Stimulated activated naive CD8-positive, alpha-beta T cell treated with anti-CD3 and anti-CD28 coated beads, Interleukin-15, Interleukin-2, amounts not matched to agents 100 ng/mL and 50 ng/mL, for 24 hours (primary cell): ENCODE data around the gene ZCCHC7.

Experiments used
- H3K27ac Mint-ChIP-seq: one replicate; pipeline ENCODE4 v1.8.0; 2021; ENCODE audit warnings: mild to moderate bottlenecking, mixed read lengths
- H3K27me3 Mint-ChIP-seq: one replicate; pipeline ENCODE4 v1.8.0; 2021; ENCODE audit warnings: mixed read lengths
- H3K36me3 Mint-ChIP-seq: one replicate; pipeline ENCODE4 v1.8.0; 2021; ENCODE audit warnings: low read depth, mixed read lengths
- H3K4me1 Mint-ChIP-seq: one replicate; pipeline ENCODE4 v1.8.0; 2021; ENCODE audit warnings: low read depth, mixed read lengths
- H3K4me3 Mint-ChIP-seq: one replicate; pipeline ENCODE4 v1.8.0; 2021; ENCODE audit warnings: mild to moderate bottlenecking, mixed read lengths
- H3K9me3 Mint-ChIP-seq: one replicate; pipeline ENCODE4 v1.8.0; 2021; ENCODE audit warnings: mixed read lengths

The ZCCHC7 gene

GRCh38 chr9:37341704-37342103 is 221.3 kb downstream of the ZCCHC7 start:
- Mint-ChIP-seq H3K4me1 (peaks cover 4% of the 10 kb centered on the region), H3K9me3 (no peaks in the 10 kb centered on the region), H3K27me3 (no peaks in the 10 kb centered on the region), H3K36me3 (peaks cover 6% of the 10 kb centered on the region), H3K4me3 (no peak overlapping the region), H3K27ac (no peak overlapping the region)

DNA sequence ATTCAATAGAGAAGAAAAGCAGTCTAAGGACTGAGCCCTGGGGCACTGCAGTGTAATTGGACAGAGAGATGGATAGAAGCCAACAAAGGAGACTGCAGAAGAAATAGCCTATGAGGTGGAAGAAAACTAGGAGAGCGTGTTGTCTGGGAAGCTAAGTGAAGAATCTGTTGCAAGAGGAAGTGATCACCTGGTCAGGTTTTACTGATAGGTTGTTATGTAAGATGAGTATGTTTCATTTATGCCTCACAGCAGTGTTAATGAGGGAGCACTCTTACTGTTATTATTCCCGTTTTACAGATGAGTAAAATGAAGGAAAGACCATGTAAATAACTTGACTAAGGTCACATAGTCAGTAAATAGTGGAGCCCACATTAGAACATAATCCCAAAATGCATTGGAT is 222.1 kb downstream of the ZCCHC7 start:
- H3K27ac Mint-ChIP-seq, result no peak overlapping the region
- H3K4me1 Mint-ChIP-seq, result peaks cover 3% of the 10 kb centered on the region
- no peaks in the 10 kb centered on the region for H3K9me3 Mint-ChIP-seq
- no peaks in the 10 kb centered on the region for H3K27me3 Mint-ChIP-seq
- H3K4me3 Mint-ChIP-seq, result no peak overlapping the region
- H3K36me3 Mint-ChIP-seq, result peaks cover 6% of the 10 kb centered on the region

DNA sequence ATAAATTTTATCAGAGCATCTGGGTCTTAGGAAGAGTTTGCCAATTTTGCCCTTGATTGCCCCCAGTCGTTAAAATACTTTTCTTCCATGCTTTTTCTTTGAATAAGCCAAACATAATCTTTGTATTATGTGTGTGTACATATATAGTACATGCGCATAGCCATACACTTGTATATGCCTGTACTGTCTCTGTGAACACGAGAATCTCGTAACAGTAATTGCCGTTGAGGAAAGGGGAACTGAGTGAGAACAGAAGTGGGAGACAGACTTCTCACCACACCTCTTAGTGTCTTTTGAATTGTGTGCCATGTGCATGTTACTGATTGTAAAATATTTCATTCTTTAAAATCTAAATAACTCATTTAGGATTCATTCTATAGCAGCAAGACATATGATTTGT is 222.5 kb downstream of the ZCCHC7 start:
- H3K27ac Mint-ChIP-seq, result no peak overlapping the region
- no peak overlapping the region for H3K4me3 Mint-ChIP-seq
- H3K4me1 Mint-ChIP-seq, result peaks cover 3% of the 10 kb centered on the region
- no peaks in the 10 kb centered on the region for H3K9me3 Mint-ChIP-seq
- no peaks in the 10 kb centered on the region for H3K27me3 Mint-ChIP-seq
- peaks cover 9% of the 10 kb centered on the region for H3K36me3 Mint-ChIP-seq

GRCh38 chr9:37343724-37344123 is 223.3 kb downstream of the ZCCHC7 start:
- no peaks in the 10 kb centered on the region for H3K9me3 Mint-ChIP-seq
- no peak overlapping the region for H3K27ac Mint-ChIP-seq
- peaks cover 14% of the 10 kb centered on the region for H3K36me3 Mint-ChIP-seq
- no peaks in the 10 kb centered on the region for H3K4me1 Mint-ChIP-seq
- H3K4me3 Mint-ChIP-seq, result no peak overlapping the region
- H3K27me3 Mint-ChIP-seq, result no peaks in the 10 kb centered on the region

DNA sequence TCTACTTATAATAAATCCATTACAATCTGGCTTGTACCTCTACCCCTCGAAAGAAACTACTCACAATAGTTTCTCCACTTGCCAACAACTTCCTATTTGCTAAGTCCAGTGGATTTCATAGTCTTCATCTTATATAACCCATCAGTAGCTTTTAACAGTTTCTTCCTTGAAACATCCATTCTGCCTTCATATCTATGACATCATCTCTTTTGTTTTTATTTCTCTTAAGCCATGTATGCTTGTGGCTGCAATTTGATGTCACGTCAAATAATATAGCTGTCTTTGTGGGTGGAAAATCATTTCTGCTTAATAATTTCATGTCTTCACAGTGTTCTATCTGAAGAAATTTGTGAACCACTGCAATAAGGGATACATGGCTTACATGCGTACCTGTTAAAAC is 224.7 kb downstream of the ZCCHC7 start:
- Mint-ChIP-seq H3K27me3 (no peaks in the 10 kb centered on the region), H3K36me3 (peaks cover 17% of the 10 kb centered on the region), H3K4me3 (no peak overlapping the region), H3K9me3 (no peaks in the 10 kb centered on the region), H3K27ac (peak overlapping the region; percentile 47), H3K4me1 (no peaks in the 10 kb centered on the region)

DNA sequence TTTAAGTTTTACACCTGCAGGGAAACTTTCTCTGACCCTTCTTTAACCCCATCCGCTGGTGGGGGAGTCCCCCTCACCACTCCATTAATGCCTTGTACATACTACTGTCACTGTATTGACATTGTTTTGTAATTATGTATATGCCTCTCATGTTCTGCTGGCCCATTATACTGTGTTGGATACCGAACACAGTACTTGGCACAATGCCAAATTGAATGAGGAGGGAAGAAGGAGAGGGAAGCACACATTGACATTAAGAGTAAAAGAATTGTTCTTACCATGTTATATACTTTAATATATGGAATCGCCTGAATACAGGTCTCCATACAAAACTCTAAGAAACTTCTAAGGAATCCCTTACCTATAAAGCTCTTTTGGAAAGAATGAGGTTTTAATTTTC is 228.5 kb downstream of the ZCCHC7 start:
- Mint-ChIP-seq H3K36me3 (peaks cover 43% of the 10 kb centered on the region), H3K9me3 (no peaks in the 10 kb centered on the region), H3K4me3 (no peak overlapping the region), H3K27me3 (no peaks in the 10 kb centered on the region), H3K27ac (peak overlapping the region; percentile 2), H3K4me1 (no peaks in the 10 kb centered on the region)

DNA sequence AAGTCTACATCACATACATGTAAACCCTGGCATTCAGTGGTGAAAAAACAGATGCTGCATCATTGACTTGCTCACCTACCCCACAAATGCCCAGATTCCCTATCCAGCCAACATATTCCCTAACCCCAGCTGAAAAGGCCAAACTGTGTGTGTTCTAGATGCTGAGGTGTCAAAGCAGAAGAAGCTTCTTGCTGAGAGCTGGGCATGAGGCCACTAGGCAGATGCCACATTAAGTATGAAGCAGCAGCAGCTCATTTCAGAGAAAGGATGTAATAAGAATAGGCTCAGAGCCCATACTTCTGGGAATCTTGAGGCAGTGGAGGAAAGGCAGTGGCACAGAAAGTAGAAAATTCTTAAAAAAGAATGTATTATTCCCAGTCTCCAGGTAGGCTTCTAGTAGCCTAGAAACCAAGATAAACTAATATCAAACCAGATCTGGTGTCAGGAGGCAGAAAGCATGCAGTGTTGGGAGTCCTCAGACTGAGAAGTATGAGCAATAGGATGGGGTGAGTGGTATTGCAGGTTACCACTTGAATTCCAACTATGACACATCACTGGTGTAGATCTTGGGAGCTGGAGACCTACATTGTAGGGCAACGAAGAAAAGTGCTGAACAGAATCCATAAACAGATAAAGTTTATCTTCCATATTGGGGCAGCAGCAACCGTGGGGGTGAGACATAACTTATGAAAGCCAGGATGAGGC is 230.3 kb downstream of the ZCCHC7 start:
- no peak overlapping the region for H3K4me3 Mint-ChIP-seq
- H3K4me1 Mint-ChIP-seq, result no peaks in the 10 kb centered on the region
- peaks cover 54% of the 10 kb centered on the region for H3K36me3 Mint-ChIP-seq

DNA sequence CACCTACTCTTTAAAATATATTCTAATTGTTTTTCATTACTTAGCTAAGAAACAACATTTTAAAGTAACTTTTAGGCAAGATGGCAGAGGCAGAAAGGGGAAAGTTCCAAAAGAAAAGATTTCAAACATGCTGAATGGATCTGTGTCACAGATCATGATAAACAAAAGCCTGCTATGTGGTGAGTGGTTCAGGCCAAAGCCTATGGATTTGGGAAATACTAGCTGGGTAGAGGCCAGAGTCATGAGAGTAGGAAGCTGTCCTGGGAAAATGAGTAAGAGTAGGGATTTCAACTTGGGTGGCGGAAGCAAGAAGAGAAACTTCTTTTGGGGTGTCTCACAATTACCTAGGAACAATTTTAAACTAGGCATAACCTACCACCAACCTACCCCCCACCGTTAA is 233.4 kb downstream of the ZCCHC7 start:
- no peak overlapping the region for H3K4me3 Mint-ChIP-seq
- H3K27ac Mint-ChIP-seq, result no peak overlapping the region
- H3K27me3 Mint-ChIP-seq, result no peaks in the 10 kb centered on the region
- H3K9me3 Mint-ChIP-seq, result no peaks in the 10 kb centered on the region
- no peaks in the 10 kb centered on the region for H3K4me1 Mint-ChIP-seq
- peaks cover 69% of the 10 kb centered on the region for H3K36me3 Mint-ChIP-seq

More for the DNA sequence above, 230.3 kb downstream of the ZCCHC7 start:
- H3K9me3 Mint-ChIP-seq, result no peaks in the 10 kb centered on the region
- H3K27ac Mint-ChIP-seq, result no peak overlapping the region
- H3K27me3 Mint-ChIP-seq, result no peaks in the 10 kb centered on the region

GRCh38 chr9:37362430-37362829 is 242.1 kb downstream of the ZCCHC7 start:
- peaks cover 26% of the 10 kb centered on the region for H3K36me3 Mint-ChIP-seq
- peaks cover 12% of the 10 kb centered on the region for H3K4me1 Mint-ChIP-seq
- no peak overlapping the region for H3K27ac Mint-ChIP-seq
- no peaks in the 10 kb centered on the region for H3K9me3 Mint-ChIP-seq
- H3K27me3 Mint-ChIP-seq, result no peaks in the 10 kb centered on the region
- H3K4me3 Mint-ChIP-seq, result no peak overlapping the region

- Mint-ChIP-seq H3K4me3 (no peak overlapping the region), H3K4me1 (peaks cover 12% of the 10 kb centered on the region), H3K27me3 (no peaks in the 10 kb centered on the region), H3K36me3 (peaks cover 19% of the 10 kb centered on the region), H3K9me3 (no peaks in the 10 kb centered on the region), H3K27ac (no peak overlapping the region)
Measured at GRCh38 chr9:37363124-37363523, 242.8 kb downstream of the ZCCHC7 start.

DNA sequence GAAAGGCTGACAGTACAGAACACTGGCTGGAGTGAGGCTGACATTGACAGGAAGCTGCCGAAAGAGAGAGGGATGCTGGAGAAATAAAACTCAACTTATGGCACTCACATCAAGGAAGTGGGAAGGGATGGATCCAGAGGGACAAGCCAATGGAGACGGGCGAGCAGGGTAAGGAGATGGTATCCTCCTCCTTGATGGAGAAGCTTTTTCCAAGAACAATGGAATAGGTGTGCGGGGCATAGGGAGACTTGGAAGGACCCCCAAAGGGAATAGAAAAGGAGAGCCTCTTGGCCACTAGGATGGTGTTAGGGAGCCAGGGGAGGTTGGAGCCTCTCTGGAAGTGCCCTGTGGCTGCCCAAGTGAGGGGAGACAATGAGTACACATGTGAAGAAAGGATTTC is 243.8 kb downstream of the ZCCHC7 start:
- Mint-ChIP-seq H3K4me3 (no peak overlapping the region), H3K36me3 (peaks cover 13% of the 10 kb centered on the region), H3K27ac (no peak overlapping the region), H3K4me1 (peaks cover 12% of the 10 kb centered on the region), H3K27me3 (no peaks in the 10 kb centered on the region), H3K9me3 (no peaks in the 10 kb centered on the region)

GRCh38 chr9:37364751-37365360 is 244.5 kb downstream of the ZCCHC7 start:
- peaks cover 19% of the 10 kb centered on the region for H3K4me1 Mint-ChIP-seq
- H3K27ac Mint-ChIP-seq, result no peak overlapping the region
- peaks cover 8% of the 10 kb centered on the region for H3K36me3 Mint-ChIP-seq
- H3K9me3 Mint-ChIP-seq, result no peaks in the 10 kb centered on the region
- H3K27me3 Mint-ChIP-seq, result no peaks in the 10 kb centered on the region
- no peak overlapping the region for H3K4me3 Mint-ChIP-seq

DNA sequence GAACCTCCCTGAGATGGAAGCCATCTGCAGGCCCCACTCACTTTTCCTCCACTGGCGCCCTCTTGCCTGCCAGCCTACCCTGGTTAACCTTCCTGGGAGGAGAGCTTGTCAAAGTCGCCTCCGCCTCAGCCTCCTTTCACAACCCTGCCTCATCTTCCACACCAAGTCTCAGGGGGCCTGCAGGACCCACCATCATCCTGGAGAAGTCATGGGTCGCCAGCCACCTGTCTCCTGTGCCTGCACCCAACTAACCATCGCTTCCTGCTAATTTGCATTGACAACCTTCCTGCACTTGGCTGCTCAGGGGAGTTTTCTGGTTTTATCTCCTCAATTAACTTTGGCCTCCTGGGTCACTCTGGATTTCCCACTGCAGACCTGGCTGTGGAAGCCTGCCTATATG is 249.3 kb downstream of the ZCCHC7 start:
- peaks cover 39% of the 10 kb centered on the region for H3K4me1 Mint-ChIP-seq
- H3K27ac Mint-ChIP-seq, result peak overlapping the region; percentile 73
- peaks cover 3% of the 10 kb centered on the region for H3K27me3 Mint-ChIP-seq
- H3K36me3 Mint-ChIP-seq, result no peaks in the 10 kb centered on the region
- no peaks in the 10 kb centered on the region for H3K9me3 Mint-ChIP-seq
- peak overlapping the region; percentile 54 for H3K4me3 Mint-ChIP-seq

GRCh38 chr9:37370282-37370681 is 249.9 kb downstream of the ZCCHC7 start:
- Mint-ChIP-seq H3K9me3 (no peaks in the 10 kb centered on the region), H3K27ac (peak overlapping the region; percentile 56), H3K27me3 (peaks cover 3% of the 10 kb centered on the region), H3K36me3 (no peaks in the 10 kb centered on the region), H3K4me3 (no peak overlapping the region), H3K4me1 (peaks cover 39% of the 10 kb centered on the region)

- H3K4me3 Mint-ChIP-seq, result no peak overlapping the region
- H3K9me3 Mint-ChIP-seq, result no peaks in the 10 kb centered on the region
- H3K27ac Mint-ChIP-seq, result peak overlapping the region; percentile 56
- H3K36me3 Mint-ChIP-seq, result no peaks in the 10 kb centered on the region
- H3K4me1 Mint-ChIP-seq, result peaks cover 41% of the 10 kb centered on the region
- H3K27me3 Mint-ChIP-seq, result peaks cover 3% of the 10 kb centered on the region
Measured at GRCh38 chr9:37370968-37371563, 250.7 kb downstream of the ZCCHC7 start.
